GM21737 (cell line): ENCODE results near the gene CLEC4G.
"Not testable (repeated sequence)": the region's sequence is repeated elsewhere in the genome, so short reads cannot be mapped to it uniquely, and the experiment has no call there.

ENCODE experiments used
- ATAC-seq: cut with Tn5 transposase; IDR thresholded peaks from one replicate; pipeline ENCODE4 v1.9.1; 2021; ENCODE audit warnings: mild to moderate bottlenecking, moderate library complexity; ENCODE audit not compliant: unreplicated experiment

The CLEC4G gene

DNA sequence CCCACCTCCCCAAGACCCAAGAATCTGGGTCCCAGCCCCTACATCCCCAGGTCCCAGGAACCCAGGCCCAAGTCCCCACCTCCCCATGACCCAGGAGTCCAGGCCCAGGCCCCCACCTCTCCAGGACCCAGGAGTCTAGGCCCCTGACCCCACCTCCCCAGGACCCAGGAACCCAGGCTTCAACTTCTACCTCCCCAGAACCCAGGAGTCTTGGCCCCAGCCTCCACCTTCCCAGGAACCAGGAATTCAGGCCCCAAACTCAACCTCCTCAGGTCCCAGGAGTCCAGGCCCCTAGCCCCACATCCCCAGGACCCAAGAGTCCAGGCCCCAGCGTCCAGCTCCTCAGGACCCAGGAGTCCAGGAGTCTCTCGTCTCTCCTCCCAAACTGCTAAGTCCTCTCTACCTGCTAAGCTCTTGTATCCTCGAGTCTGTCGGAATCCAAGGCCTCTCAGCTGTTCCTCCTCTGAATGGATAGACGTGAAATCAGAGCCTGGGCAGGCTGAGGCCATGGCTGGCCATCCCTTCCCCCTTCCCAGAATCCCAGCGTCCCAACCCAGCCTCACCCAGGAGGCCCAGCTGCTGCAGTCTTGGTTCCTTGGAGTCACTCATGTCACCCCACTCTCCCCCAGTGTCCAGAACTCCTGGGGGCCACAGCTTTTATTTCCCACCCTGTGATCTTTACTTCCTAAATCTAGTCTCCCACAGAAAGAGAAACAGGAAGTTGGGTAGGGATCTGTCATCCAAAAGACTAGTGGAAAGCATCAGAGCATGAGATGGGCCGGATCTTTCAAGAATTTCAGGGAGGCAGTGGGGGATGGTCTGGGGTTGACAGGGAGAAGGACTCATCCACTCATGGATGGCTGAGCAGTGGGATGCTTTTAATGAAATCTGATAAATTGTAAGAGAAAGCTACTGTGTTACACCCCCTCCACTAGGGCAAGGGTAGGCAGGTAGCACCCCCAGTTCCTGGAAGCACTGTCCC lies 15.3 kb upstream of the CLEC4G start, which contains the start of gene CD209:
CD209 (minus strand) TSS at position 632 of the 982 bp plus-strand sequence; CDS start at position 609, 23 bp downstream.
- ATAC-seq, result no peak

DNA sequence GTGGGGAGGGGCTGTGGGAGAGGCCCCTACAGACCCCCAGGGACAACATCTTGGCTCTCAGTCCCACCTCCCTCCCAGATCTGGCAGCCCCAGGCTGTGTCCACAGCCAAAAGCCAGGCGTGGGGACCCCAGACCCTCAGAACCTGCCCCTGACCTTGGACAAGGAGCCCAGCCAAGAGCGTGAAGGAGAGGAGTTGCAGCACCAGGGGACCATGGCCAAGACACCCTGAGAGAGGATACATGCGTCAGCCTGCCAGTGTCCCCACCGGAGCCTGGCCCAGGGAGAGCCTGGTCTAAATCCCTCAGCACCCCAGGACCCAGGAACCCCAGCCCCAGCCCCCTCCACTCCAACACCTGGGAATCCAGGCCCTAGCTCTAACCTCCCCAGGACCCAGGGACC lies 14.4 kb upstream of the CLEC4G start:
- not testable (repeated sequence) for ATAC-seq

DNA sequence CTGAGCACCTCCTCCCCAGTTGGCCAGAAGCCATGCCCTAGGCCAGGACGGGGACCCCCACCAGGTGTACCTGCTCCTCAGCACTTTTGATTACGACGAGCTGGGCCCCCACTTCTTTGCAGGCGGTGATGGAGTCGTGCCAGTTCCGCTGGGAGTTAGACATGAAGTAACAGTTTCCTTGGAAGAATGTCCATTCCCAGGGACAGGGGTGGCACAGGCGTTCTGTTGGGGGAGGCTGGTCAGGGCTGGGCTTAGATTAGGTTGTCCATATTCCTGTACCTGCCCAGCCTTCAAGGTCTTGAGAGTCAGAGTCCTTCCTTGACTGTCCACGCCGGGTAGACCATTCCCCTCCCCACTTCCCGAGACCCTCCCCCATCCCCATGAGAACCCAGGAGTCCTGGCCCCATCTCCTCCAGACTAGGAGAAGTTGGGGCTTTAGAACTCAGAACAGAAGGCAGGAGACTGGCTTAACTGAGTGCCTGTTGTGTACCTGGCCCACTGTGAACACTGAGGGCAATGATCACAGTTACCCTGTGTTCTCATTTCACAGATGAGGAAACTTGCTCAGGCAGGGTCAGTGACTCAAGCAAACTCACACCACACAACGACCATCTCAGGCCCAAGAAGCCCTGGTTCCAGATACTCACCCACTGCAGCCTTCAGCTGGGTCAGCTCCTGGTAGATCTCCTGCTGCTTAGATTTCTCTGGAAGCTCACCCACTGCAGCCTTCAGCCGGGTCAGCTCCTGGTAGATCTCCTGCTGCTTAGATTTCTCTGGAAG lies 13.2 kb upstream of the CLEC4G start:
- ATAC-seq, result no peak

DNA sequence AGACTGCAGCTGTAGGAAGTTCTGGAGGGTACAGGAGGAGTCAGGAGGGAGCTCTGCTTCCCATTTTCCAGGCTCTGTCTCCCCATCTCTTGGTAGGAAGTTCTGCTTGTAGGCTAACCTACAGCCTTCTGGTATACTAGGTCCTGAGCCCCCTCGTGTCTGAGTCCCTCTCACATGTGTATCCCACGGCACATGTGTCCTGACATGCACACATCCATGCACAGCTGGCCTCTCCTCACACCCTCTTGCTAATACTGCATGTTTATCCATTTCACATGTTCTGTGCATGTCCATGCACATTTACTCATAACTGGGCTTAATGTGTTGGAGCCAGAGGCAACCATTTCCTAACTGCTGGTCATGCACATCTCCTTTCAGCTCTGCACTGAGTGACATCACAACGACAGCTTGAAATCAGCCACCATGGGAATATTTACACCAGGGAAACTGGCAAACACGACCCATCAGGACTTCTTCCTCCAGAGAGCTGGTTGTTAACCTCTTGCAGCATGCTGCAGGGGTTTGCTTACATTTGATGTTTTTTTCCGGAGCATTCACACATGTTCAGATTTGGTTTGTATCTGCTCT lies 12.4 kb upstream of the CLEC4G start:
- ATAC-seq, result no peak

DNA sequence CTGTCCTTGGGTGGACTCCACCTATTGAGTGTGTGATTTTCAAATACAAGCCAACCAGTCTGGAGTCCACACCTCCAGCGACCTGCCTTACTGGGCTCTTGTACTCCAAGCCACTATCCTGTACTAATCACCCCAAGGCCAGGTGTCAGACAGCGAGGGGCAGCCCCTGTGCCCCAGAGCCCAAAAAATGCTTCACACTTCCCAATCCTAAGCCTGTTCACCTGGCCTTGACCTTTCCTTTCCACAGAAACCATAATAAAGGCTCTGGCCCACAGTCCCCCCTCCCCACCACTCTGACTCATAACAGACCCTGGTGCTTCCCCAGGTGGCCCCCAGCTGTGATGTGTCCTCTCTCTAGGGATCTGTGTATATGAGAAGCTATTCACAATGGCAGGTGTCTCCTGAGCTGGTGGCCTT lies 11.5 kb upstream of the CLEC4G start:
- ATAC-seq, result no peak

DNA sequence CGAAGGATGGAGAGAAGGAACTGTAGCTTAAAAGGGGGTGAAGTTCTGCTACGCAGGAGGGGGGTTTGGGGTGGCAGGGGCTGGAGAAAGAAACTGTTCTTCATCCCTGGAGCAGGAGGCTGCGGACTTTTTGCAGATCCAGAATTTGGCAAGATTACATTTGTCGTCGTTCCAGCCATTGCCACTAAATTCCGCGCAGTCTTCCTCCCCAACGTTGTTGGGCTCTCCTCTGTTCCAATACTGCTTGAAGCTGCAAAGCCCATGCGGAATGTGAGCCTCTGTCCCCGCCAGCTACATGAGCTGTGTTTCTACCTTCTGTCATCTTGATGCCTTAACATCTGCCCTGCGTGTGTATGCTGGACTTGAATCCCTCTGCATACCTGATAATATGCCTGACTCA lies 11.1 kb upstream of the CLEC4G start:
- ATAC-seq, result no peak

DNA sequence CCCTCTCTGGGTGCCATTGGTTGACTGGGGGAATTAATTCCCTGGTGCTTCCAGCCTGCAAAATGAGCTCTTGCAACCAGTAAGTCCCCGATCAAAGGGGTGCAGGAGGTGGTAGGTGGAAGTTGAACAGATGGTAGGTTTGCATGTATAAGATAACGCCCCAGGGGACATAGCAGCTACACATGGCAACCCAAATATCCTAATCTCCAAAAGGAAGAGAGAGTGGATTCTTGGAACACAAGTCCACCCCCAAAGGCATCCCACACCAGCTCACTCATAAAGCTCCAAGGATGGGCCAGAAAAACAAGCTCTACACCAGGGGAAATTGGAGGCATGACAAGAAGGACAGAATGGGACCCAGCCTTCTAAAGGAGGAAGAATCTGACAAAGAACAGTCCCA lies 10.7 kb upstream of the CLEC4G start:
- ATAC-seq, result no peak

DNA sequence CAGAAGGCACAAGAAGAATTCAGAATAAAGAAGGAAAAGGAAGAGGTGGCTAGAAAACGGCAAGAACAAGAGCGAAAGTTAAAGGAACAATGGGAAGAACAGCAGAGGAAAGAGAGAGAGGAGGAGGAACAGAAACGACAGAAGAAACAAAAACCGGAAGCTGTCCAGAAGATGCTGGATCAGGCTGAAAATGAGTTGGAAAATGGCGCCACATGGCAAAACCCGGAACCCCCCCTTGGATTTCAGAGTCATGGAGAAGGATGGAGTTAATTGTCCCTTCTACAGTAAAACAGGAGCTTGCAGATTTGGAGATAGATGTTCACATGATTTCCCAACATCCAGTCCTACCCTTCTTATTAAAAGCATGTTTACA lies 8.8 kb upstream of the CLEC4G start:
- ATAC-seq, result no peak

DNA sequence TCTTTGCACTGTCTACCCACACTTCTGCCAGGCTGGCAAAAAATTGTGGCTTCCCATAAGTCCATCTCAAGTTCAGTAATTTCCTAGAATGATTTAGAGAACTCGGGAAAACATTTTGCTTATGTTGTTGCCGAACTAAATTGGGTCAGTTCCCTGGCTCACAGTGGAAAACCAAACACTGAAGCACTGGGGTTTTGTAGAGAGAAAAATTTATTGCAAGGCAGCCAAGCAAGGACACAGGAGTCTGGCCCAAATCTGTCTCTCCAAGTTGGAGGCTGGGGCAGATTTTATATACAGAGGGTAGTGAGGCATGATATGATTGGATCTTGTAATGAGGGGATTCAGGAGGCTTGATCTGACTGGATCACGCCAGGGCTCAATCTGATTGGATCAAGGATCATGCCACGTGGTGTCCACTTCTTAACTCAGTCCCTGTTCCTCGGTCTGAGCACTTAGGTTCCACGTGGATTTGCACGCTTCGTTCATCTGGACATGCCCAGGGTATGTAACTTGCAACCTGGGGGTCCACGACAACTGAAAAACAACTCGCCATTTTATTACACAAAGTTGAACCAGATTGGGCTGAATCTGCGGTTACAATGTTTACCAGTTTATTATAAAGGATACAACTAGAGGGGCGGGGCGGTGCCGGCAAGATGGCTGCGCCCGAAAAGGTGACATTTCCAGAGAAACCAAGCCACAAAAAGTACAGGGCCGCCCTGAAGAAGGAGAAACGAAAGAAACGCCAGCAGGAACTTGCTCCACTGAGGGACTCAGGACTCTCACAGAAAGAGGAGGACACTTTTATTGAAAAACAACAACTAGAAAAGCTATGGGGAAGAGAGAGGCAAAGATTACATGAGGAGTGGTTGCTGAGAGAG lies 8.1 kb upstream of the CLEC4G start:
- no peak for ATAC-seq

DNA sequence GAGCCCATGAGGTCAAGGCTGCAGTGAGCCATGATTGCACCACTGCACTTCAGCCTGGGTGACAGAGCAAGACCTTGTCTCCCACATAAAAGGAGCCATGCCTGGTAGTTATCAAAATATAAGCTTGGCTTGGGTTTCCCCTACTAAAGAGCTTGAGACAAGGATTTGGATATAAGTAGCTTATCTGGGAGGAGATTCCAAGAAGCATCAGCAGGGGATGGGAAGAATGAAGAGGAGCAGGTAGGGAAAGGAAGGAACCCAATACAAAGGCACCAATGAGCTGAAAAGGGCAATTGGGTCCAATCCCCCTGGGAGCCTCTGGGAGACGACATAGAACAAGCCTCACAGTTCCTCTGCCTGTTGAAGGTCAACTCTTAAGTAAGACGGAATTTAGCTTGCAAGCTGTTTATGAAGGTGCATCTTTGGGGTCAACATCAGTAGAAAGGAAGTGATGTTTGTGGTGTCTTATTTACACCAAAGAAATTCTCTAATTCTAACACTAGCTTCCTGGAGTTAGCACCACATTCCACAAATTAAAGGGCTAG lies 7.4 kb upstream of the CLEC4G start:
- ATAC-seq, result no peak

DNA sequence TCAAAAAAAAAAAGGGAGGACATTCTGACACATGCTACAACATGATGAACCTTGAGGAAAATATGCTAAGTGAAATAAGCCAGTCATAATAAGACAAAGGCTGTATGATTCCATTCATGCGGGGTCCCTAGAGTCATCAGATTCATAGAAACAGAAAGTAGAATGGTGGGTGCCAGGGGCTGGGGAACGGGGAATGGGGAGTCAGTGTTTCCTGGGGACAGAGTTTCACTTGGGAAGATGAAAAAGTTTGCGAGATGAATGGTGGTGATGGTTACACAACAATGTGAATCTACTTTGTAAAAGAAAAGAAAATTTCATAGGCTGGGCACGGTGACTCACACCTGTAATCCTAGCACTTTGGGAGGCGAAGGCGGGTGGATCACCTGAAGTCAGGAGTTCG lies 6.1 kb upstream of the CLEC4G start:
- no peak for ATAC-seq

DNA sequence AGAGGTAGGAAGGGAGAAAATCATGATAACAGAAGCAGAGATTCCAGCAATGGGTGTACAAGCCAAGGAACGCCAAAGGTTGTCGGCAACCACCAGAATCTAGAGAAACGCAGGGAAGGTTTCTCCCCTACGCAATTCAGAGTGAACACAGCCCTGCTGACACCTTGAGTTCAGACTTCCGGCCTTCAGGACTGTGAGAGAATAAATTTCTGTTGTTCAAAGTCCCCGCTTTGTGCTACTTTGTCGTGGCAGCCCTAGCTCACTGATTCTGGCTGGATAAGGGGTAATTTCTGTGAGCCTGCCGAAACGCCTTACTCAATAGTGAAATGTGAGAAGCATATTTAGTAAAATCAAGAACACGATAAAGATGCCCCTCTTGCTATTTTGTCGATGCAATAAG lies 5.3 kb upstream of the CLEC4G start:
- no peak for ATAC-seq

DNA sequence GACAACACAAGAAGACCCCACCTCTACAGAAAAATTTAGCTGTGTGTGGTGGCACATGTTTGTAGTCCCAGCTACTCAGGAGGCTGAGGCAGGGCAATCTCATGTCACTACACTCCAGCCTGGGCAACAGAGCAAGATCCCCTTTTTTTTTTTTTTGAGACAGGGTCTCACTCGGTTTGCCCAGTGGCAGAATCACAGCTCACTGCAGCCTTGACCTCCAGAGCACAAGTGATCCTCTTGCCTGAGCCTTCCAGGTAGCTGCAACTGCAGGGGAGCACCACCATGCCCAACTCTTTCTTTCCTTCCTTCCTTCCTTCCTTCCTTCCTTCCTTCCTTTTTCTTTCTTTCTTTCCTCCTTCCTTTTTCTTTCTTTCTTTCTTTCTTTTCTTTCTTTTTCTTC lies 4.2 kb upstream of the CLEC4G start:
- no peak for ATAC-seq

DNA sequence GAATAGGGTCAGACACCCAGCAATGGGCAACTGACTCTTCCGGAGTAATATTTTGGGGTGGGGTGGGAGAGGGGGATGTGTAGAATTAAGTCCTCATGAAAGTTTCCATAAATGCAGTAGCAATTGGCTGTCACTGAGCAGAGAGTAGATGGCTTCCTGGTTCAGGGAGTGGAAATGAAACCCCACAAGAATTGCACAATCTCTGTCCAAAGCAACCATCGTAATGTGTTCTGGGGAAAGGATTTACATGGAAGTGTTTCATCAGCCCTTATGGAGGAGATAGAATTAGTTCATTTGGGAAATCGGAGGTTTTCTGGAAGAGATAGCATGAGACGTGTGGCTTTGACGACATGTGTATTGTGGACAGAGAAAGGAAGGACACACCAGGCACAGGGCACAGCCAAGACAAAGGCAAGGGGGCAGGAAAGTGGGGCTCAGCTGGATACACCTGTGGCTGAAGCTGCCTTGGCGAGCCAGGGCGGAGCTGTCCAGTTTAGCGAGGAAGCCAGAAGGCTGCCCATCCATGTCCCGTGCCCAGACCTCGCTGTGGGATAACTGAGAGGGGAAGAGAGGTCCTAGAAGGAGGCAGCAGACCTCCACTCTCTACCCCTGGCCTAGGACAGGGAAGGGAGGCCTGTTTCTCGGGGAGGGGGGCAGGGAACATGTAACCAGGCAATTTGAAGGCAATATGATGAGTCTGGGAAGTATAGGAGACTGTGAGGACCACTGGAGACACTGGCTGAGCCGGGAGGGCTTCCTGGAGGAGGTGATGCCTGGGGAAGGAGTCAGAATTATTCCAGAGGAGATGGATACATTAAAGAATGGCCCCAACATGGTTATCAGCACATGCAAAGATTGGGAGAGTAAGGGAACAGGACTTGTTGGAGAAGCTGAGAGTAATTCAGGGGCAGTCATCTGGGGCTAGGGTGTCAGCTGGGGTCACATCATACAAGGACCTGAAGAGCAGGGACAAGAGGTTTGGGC lies 2.6 kb upstream of the CLEC4G start:
- ATAC-seq, result no peak

DNA sequence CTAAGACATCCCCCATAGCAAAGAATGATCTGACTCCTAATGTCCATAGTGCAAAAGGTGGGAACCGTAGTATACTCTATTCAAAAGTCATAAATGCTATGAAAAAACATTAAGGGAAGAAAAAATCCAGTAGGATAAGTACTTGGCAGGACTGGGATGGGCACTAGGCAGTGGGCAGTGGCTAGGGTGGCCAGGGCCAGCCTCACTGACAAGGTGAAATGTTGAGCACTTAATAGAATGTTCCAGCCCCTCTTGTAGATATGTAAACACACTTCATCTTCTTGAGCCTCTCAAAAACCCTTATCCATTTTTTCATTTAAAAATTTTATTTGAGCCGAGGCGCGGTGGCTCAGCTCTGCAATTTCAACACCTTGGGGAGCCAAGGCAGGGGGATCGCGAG lies 1.5 kb upstream of the CLEC4G start:
- no peak for ATAC-seq

DNA sequence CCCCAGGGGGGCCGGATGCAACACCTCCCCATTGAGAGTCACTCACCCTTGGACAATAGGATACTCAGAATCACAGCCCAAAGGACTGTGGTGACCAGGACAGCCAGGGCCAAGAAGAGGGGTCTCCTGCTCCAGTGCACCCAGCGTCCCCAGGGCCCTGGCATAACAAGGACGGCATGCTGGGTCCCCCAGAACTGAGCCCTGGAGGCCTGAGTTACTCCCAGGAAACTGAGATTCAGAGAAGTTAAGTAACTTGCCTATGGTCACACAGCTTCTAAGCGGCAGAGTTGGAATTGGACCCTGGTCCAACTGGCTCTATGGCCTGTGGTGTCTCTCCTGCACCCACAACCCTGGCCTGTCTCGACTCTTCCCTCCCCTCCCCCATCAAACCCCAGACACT lies 295 bp downstream of the CLEC4G start:
- ATAC-seq, result no peak

DNA sequence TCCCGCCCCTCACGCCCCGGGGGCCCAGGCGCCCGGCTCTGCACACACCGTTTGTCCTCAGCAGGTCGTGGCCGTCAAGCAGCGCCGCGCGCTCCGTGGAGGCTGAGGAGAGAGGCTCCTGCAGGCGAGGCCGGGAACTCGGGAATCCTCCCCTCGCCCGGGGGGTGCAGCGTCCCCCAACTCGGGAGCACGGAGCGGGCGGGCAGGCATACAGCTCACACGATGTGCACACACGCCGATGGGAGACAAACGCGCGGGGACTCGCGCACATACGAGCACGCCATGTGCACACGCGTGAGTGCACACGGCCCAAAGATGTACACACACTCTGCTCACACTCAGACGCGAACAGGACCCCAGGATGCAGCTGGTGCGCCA lies 703 bp downstream of the CLEC4G start:
- no peak for ATAC-seq

DNA sequence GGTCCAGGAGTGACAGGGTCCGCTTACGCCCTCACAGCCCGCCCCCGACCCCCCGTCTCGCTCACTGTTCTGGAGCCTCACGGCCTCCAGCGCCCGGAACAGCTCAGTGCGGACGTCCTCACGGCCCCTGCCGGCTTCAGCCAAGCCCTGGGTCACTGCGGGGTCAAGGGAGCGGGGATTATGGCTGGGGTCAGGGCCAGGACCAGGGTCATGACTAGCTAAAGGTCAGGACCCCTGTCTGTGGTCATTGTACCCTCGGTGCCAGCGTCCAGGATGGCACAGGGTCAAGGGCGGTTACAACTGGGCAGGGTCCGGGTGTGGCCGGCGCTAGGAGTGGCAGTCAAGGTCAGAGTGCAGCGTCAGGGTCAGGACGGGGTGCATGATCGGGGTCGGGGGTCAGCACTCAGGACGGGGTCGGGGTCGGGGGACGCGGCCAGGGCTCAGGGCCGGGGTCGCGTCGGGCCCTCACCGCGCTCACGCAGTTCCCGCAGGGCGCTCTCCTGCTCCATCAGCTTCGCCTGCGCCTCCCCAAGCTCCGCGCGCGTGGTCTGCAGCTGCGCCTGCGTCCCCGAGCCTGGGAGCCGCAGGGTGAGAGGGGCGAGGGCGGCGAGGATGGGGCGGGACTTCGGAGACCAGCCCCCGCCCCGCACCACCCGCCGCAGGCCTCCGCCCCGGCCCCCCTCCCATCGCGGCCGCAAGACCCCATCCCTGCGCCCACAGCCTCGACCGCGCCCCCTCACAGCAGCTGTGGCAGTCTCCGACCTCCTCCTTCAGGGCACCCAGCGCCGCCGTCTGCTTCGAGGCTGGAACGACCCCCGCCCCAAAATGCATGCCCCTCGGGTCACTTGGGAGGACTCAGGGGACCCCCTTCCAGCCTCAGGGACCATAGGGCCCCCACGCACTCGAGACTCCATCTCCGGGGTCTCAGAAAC lies 1.4 kb downstream of the CLEC4G start:
- no peak for ATAC-seq
